ENCODE data around the gene USP32. TPM values are rescaled to one million over a fixed set of nuclear protein-coding genes. Genes with fewer than 3 reads are reported as not detected.
"Not testable (repeated sequence)": the region's sequence is repeated elsewhere in the genome, so short reads cannot be mapped to it uniquely, and the experiment has no call there.

Gene USP32
- total RNA-seq, 3 donors from 2014 or later = 20.1 to 22.0 (median 20.9) TPM

DNA sequence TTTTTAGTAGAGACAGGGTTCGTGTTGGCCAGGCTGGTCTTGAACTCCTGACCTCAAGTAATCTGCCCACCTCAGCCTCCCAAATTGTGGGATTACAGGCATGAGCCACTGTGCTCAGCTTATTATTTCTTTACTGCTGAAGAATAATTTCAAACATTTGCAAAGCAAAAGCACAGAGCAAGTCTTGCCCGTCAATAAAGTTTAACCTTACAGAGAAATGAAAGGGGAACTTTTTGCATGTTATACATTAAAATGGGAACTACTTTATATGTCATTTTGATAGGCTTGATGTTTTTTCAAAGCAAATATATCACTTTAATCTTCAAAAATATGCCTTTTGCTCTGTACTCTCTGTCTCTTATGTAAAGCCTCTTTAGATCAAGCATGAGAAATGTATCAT, 173.2 kb downstream of the USP32 start:
- ATAC-seq; H3K4me1 Mint-ChIP-seq (ENCODE audit: low read depth); H3K4me3 Mint-ChIP-seq; H3K27me3 Mint-ChIP-seq (ENCODE audit: low read depth); H3K9me3 Mint-ChIP-seq; DNase-seq: not testable (repeated sequence)
- H3K36me3 Mint-ChIP-seq (ENCODE audit: insufficient read depth) = peaks cover 16% of the 10 kb centered on the region

DNA sequence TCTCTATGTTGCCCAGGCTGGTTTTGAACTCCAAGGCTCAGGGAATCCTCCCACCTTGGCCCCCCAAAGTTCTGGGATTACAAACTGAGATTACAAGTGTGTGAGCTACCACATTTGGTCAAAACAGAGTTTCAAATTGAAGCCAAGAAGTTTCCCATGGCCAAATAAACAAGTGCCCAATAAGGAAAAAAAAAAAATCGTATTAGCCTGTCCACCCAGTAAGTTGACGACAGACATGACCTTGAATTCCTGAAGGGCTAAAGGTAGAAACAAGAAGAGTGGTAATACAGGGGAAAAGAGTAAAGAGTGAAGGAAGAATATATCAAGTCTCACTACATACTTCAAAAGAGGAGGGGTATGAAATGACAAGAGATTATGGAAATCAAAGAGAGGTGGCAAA, 176.0 kb downstream of the USP32 start:
- H3K4me1 Mint-ChIP-seq (ENCODE audit: low read depth); H3K9me3 Mint-ChIP-seq; ATAC-seq; H3K27me3 Mint-ChIP-seq (ENCODE audit: low read depth); DNase-seq; H3K4me3 Mint-ChIP-seq: not testable (repeated sequence)
- H3K36me3 Mint-ChIP-seq (ENCODE audit: insufficient read depth) = peaks cover 12% of the 10 kb centered on the region

DNA sequence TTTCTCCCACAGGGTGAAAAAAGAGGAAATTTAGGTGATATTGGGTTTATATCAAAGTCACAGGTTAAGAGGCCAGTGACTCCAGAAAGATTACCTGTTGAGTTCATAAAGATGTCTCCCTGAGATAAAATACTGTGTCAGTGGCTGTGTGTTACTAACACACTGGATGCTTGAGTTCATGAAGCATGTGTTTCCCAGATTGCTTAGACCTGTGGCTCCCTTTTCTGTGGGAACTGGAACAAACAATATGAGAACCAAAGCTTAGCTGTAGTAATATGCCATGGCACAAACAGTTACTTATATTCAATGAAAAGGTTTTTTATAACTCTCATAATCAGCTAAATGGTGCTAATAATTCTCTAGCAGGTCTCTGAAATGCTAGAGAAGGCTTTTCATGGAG, 180.7 kb downstream of the USP32 start:
- not testable (repeated sequence) for H3K4me3 Mint-ChIP-seq; H3K4me1 Mint-ChIP-seq (ENCODE audit: low read depth); H3K27me3 Mint-ChIP-seq (ENCODE audit: low read depth)

DNA sequence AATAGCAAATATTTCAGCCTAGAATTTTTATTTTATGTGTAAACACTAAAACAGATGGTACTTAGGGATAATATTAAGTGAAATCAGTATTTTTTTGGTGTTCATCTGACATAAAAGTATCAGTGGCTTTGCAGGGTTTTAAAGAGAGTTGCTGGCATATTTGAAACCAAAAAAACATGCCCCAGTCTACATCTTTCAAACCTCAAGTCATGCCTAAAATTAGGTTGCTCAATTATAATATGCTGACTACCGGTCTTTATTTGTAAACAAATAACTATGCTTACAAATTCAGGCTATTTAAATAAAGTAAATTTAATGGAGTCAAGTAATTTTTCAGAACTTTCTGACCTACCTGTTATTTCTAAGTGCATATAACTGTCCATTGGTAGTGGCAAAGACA, 183.6 kb downstream of the USP32 start:
- DNase-seq; H3K9me3 Mint-ChIP-seq; H3K4me3 Mint-ChIP-seq; ATAC-seq; H3K4me1 Mint-ChIP-seq (ENCODE audit: low read depth); H3K36me3 Mint-ChIP-seq (ENCODE audit: insufficient read depth); H3K27me3 Mint-ChIP-seq (ENCODE audit: low read depth): not testable (repeated sequence)

More for the DNA sequence above, 180.7 kb downstream of the USP32 start:
- H3K9me3 Mint-ChIP-seq; DNase-seq; ATAC-seq; H3K36me3 Mint-ChIP-seq (ENCODE audit: insufficient read depth): not testable (repeated sequence)

GRCh38 chr17:60205782-60206181, 186.2 kb downstream of the USP32 start:
- not testable (repeated sequence) for ATAC-seq; H3K4me3 Mint-ChIP-seq; DNase-seq; H3K4me1 Mint-ChIP-seq (ENCODE audit: low read depth); H3K36me3 Mint-ChIP-seq (ENCODE audit: insufficient read depth); H3K27me3 Mint-ChIP-seq (ENCODE audit: low read depth); H3K9me3 Mint-ChIP-seq

DNA sequence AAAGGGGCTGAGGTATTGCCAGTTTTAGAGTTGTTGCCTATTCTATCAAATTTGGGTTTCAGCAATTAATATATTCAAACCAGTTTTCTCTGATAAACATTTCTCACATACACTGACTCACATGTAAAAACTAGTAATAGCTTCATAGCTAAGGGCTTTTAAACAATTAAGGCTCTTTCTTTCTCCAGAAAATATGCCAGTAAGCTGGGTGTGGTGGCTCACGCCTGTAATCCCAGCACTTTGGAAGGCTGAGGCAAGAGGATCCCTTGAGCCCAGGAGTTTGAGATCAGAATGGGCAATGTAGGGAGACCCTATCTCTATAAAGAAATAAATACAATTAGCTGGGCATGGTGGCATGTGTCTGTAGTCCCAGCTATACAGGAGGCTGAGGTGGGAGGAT, 193.3 kb downstream of the USP32 start:
- DNase-seq; H3K27me3 Mint-ChIP-seq (ENCODE audit: low read depth); H3K4me1 Mint-ChIP-seq (ENCODE audit: low read depth); H3K4me3 Mint-ChIP-seq; H3K9me3 Mint-ChIP-seq; ATAC-seq: not testable (repeated sequence)
- peaks cover 23% of the 10 kb centered on the region for H3K36me3 Mint-ChIP-seq (ENCODE audit: insufficient read depth)

- not testable (repeated sequence) for DNase-seq; H3K4me1 Mint-ChIP-seq (ENCODE audit: low read depth); H3K27me3 Mint-ChIP-seq (ENCODE audit: low read depth); H3K4me3 Mint-ChIP-seq; ATAC-seq; H3K9me3 Mint-ChIP-seq
- peaks cover 36% of the 10 kb centered on the region for H3K36me3 Mint-ChIP-seq (ENCODE audit: insufficient read depth)
Measured at GRCh38 chr17:60194141-60194540, 197.8 kb downstream of the USP32 start.

GRCh38 chr17:60193482-60193881, 198.5 kb downstream of the USP32 start:
- no peaks in the 10 kb centered on the region for H3K27me3 Mint-ChIP-seq (ENCODE audit: low read depth)
- H3K9me3 Mint-ChIP-seq = no peaks in the 10 kb centered on the region
- no peak for DNase-seq
- ATAC-seq = no peak
- H3K4me3 Mint-ChIP-seq = no peak overlapping the region
- H3K36me3 Mint-ChIP-seq (ENCODE audit: insufficient read depth) = peaks cover 33% of the 10 kb centered on the region
- no peaks in the 10 kb centered on the region for H3K4me1 Mint-ChIP-seq (ENCODE audit: low read depth)

DNA sequence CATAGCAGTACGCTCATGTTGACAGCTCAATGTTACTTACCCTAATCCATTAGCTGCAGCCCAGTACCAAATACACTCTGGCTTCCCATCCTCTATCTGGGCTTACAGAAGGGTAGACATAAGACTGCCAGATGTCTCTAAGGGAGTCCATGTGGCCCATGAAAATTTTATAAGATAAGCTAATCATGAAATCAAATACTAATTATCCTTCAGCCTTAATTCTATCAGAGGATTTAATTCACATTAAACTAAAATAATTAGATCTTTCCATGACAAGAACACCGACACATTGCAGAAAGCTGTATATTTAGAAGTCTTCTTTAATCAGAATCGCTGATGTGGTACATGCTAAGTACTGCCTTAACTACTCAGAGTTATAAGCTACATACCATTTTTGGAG, 198.9 kb downstream of the USP32 start:
- H3K27me3 Mint-ChIP-seq (ENCODE audit: low read depth); H3K9me3 Mint-ChIP-seq; ATAC-seq: not testable (repeated sequence)

GRCh38 chr17:60190032-60190431, 201.9 kb downstream of the USP32 start:
- not testable (repeated sequence) for ATAC-seq; H3K27me3 Mint-ChIP-seq (ENCODE audit: low read depth); H3K4me1 Mint-ChIP-seq (ENCODE audit: low read depth); DNase-seq; H3K4me3 Mint-ChIP-seq; H3K9me3 Mint-ChIP-seq
- peaks cover 25% of the 10 kb centered on the region for H3K36me3 Mint-ChIP-seq (ENCODE audit: insufficient read depth)

More for the DNA sequence above, 198.9 kb downstream of the USP32 start:
- H3K36me3 Mint-ChIP-seq (ENCODE audit: insufficient read depth) = peaks cover 30% of the 10 kb centered on the region
- not testable (repeated sequence) for DNase-seq; H3K4me1 Mint-ChIP-seq (ENCODE audit: low read depth); H3K4me3 Mint-ChIP-seq

DNA sequence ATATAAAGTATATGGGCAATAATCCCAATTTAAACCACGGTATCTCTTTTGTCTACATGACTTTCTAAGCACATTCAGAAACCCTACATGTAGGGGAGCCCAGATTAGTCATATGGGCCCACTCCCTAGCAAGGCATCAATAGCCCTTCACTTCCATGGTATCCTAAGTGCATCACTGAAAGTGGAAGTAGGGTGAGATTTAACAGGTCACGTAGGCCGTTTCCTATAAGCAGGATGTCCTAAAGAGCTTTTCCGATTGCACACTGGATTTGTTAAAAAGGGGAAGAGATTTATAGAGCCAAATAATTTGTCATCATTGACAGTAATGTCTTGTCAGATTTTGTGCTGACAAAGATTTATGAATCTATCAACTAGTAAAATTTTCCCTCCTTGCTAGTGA, 203.2 kb downstream of the USP32 start:
- no peak overlapping the region for H3K4me3 Mint-ChIP-seq
- peaks cover 18% of the 10 kb centered on the region for H3K36me3 Mint-ChIP-seq (ENCODE audit: insufficient read depth)
- H3K27me3 Mint-ChIP-seq (ENCODE audit: low read depth) = no peaks in the 10 kb centered on the region
- DNase-seq = no peak
- no peaks in the 10 kb centered on the region for H3K9me3 Mint-ChIP-seq
- no peak for ATAC-seq
- no peaks in the 10 kb centered on the region for H3K4me1 Mint-ChIP-seq (ENCODE audit: low read depth)

- not testable (repeated sequence) for H3K4me3 Mint-ChIP-seq; H3K9me3 Mint-ChIP-seq; ATAC-seq; H3K27me3 Mint-ChIP-seq (ENCODE audit: low read depth); DNase-seq; H3K4me1 Mint-ChIP-seq (ENCODE audit: low read depth)
- peaks cover 16% of the 10 kb centered on the region for H3K36me3 Mint-ChIP-seq (ENCODE audit: insufficient read depth)
Measured at GRCh38 chr17:60186846-60187745, 204.8 kb downstream of the USP32 start.

DNA sequence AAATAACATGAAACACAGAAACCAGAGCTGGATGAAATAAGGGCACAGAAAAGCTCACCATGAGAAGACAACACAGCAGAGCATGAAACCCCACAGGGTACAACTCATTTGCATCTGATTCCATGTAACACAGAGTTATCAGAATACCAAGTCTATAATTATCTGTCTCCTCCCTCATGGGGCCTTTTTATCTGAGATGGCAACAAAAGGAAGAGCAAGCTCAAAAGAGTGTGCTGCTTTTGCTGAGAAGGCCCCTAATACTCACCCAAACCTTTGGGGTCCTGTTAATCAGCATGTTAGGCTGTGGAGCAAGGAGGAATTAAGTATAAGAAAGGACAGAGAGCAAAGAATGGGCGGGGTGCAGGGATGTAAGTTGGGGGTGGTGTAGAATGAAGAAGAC, 205.6 kb downstream of the USP32 start:
- peaks cover 18% of the 10 kb centered on the region for H3K36me3 Mint-ChIP-seq (ENCODE audit: insufficient read depth)
- not testable (repeated sequence) for H3K4me3 Mint-ChIP-seq

GRCh38 chr17:60180380-60180779, 211.6 kb downstream of the USP32 start:
- not testable (repeated sequence) for H3K4me3 Mint-ChIP-seq; H3K27me3 Mint-ChIP-seq (ENCODE audit: low read depth); H3K9me3 Mint-ChIP-seq; DNase-seq; H3K4me1 Mint-ChIP-seq (ENCODE audit: low read depth); ATAC-seq
- peaks cover 15% of the 10 kb centered on the region for H3K36me3 Mint-ChIP-seq (ENCODE audit: insufficient read depth)

More for the DNA sequence above, 205.6 kb downstream of the USP32 start:
- H3K27me3 Mint-ChIP-seq (ENCODE audit: low read depth); H3K9me3 Mint-ChIP-seq; DNase-seq; H3K4me1 Mint-ChIP-seq (ENCODE audit: low read depth); ATAC-seq: not testable (repeated sequence)

DNA sequence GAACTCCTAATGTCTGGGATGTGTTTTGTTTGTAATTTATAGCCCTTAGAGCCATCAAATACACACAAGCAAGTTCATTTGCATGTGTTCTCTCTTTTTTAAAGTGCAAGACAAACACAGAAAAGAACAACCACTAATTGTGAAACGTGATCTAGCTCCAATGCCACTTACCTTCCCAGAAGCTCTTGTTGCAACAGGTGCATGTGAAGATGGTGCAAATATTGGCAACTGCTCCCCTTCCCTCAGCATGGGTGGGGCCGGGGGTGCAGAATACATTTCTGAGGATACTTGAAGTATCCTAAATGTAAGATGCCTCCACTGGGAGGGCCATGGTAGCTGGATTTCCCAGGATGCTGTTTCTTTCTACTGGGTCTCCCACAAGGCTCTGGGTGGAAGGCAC, 213.8 kb downstream of the USP32 start:
- not testable (repeated sequence) for H3K4me3 Mint-ChIP-seq; H3K4me1 Mint-ChIP-seq (ENCODE audit: low read depth); DNase-seq; ATAC-seq; H3K27me3 Mint-ChIP-seq (ENCODE audit: low read depth); H3K9me3 Mint-ChIP-seq
- H3K36me3 Mint-ChIP-seq (ENCODE audit: insufficient read depth) = peaks cover 14% of the 10 kb centered on the region

All from activated T-cell treated with anti-CD3 and anti-CD28 coated beads, Interleukin-2, amount 50 U/mL, for 4 hours (primary cell).